Measurements from ENCODE around the gene KMT2B. TPM values are rescaled to one million over a fixed set of nuclear protein-coding genes. Genes with fewer than 3 reads are reported as not detected.

KMT2B gene
- total and polyA plus RNA-seq, 12 donors, result 6.6 to 97.3 (median 22.6) TPM

GRCh38 chr19:35739275-35740107 is 21.7 kb downstream of the KMT2B start:
- DNase-seq, result peak in 2 of 7 donors; percentile 42 to 44
- TF ChIP-seq CTCF (IDR thresholded peaks at IDR 0.05), result no peak
- no peak for TF ChIP-seq POLR2A (IDR thresholded peaks at IDR 0.05)
- peak overlapping the region; percentile 75 to 88 (median 86) for H3K27ac ChIP-seq
- no peaks in the 10 kb centered on the region for H3K9me3 ChIP-seq (replicated peaks in 1 of 3)
- peaks cover 16 to 32% of the 10 kb centered on the region in 2 donors for H3K4me1 ChIP-seq (replicated peaks in 1 of 2)
- H3K36me3 ChIP-seq (replicated peaks in 1 of 2), result peaks cover 0 to 45% of the 10 kb centered on the region in 2 donors
- intact Hi-C loops (cut with DNase I), result no loop called here
- 67 to 81% (median 75%) methylated on average over 25 to 29 of the region's 29 CpGs for WGBS, 4 donors
- H3K27me3 ChIP-seq, result no peaks in the 10 kb centered on the region
- H3K4me3 ChIP-seq, result peak overlapping the region in 1 of 4 donors; percentile 59

GRCh38 chr19:35740108-35740422 is 22.3 kb downstream of the KMT2B start:
- Histone ChIP-seq H3K4me1 (replicated peaks in 1 of 2) (peaks cover 18 to 34% of the 10 kb centered on the region in 2 donors), H3K27me3 (no peaks in the 10 kb centered on the region), H3K9me3 (replicated peaks in 1 of 3) (no peaks in the 10 kb centered on the region), H3K27ac (peak overlapping the region; percentile 75 to 88 (median 86)), H3K36me3 (replicated peaks in 1 of 2) (peaks cover 0 to 41% of the 10 kb centered on the region in 2 donors), H3K4me3 (peak overlapping the region in 2 of 4 donors; percentile 11 to 59)
- intact Hi-C loops (cut with DNase I), result no loop called here
- 3 to 5% (median 4%) methylated on average over 13 to 16 of the region's 16 CpGs; no CpG with 5 or more reads in 1 of the 4 donors for whole genome bisulfite sequencing, 4 donors
- TF ChIP-seq POLR2A (IDR thresholded peaks at IDR 0.05), result peak in 1 of 2 donors; percentile 33
- TF ChIP-seq CTCF (IDR thresholded peaks at IDR 0.05), result no peak
- no peak for DNase-seq

GRCh38 chr19:35740423-35741202 is 22.8 kb downstream of the KMT2B start:
- Histone ChIP-seq H3K27me3 (no peaks in the 10 kb centered on the region), H3K4me3 (peak overlapping the region in 3 of 4 donors; percentile 11 to 65 (median 59)), H3K4me1 (replicated peaks in 1 of 2) (peaks cover 18 to 34% of the 10 kb centered on the region in 2 donors), H3K27ac (peak overlapping the region; percentile 75 to 95 (median 86)), H3K9me3 (replicated peaks in 1 of 3) (no peaks in the 10 kb centered on the region), H3K36me3 (replicated peaks in 1 of 2) (peaks cover 0 to 36% of the 10 kb centered on the region in 2 donors)
- peak; percentile 97 to 99 (median 99) for DNase-seq
- intact Hi-C loops (cut with DNase I), result no loop called here
- 0 to 1% (median 1%) methylated on average over 31 to 63 of the region's 63 CpGs for WGBS, 4 donors
- TF ChIP-seq CTCF (IDR thresholded peaks at IDR 0.05), result peak in 2 of 6 experiments; percentile 24 to 29
- peak in 1 of 2 donors; percentile 47 for TF ChIP-seq POLR2A (IDR thresholded peaks at IDR 0.05)

- intact Hi-C loops (cut with DNase I), result no loop called here
- no peaks in the 10 kb centered on the region for H3K9me3 ChIP-seq (replicated peaks in 1 of 3)
- DNase-seq, result no peak
- H3K4me1 ChIP-seq (replicated peaks in 1 of 2), result peaks cover 21 to 38% of the 10 kb centered on the region in 2 donors
- H3K36me3 ChIP-seq (replicated peaks in 1 of 2), result peaks cover 0 to 31% of the 10 kb centered on the region in 2 donors
- TF ChIP-seq POLR2A (IDR thresholded peaks at IDR 0.05) (no peak), CTCF (IDR thresholded peaks at IDR 0.05) (peak in 1 of 6 experiments; percentile 16)
- peak overlapping the region in 2 of 4 donors; percentile 11 to 59 for H3K4me3 ChIP-seq
- WGBS, 4 donors, result 3 to 4% (median 4%) methylated on average over 5 to 12 of the region's 12 CpGs
- H3K27ac ChIP-seq, result peak overlapping the region; percentile 68 to 95 (median 86)
- no peaks in the 10 kb centered on the region for H3K27me3 ChIP-seq
Measured at GRCh38 chr19:35741203-35741515, 23.4 kb downstream of the KMT2B start.
